ENCODE measurements around the gene WFIKKN2. TPM values are rescaled to one million over a fixed set of nuclear protein-coding genes. Genes with fewer than 3 reads are reported as not detected.

WFIKKN2 gene
- total RNA-seq, 1 experiment from 2014 or later: 0.05 TPM

GRCh38 chr17:50853781-50854180, 18.4 kb downstream of the WFIKKN2 start:
- Histone ChIP-seq H3K79me2 (ENCODE audit: insufficient read depth, low read length) (no peaks in the 10 kb centered on the region), H3K4me2 (ENCODE audit: low read length) (no peak overlapping the region), H3K27me3 (ENCODE audit: insufficient read depth, low read length) (no peaks in the 10 kb centered on the region), H3K27ac (ENCODE audit: low read depth, low read length) (no peak overlapping the region), H3K36me3 (ENCODE audit: control insufficient read depth in 1 of 2, insufficient read depth in 2 of 2, low read length in 2 of 2) (no peaks in the 10 kb centered on the region), H3K9me2 (ENCODE audit: insufficient read depth) (no peaks in the 10 kb centered on the region), H2AFZ (ENCODE audit: low read depth, low read length, poor library complexity, severe bottlenecking) (no peak overlapping the region), H3K4me3 (replicated peaks in 1 of 2; ENCODE audit: low read depth in 1 of 2, low read length in 2 of 2) (no peak overlapping the region), H3K4me1 (ENCODE audit: control insufficient read depth in 1 of 2, insufficient read depth in 2 of 2, low read length in 2 of 2) (peaks cover 5 to 11% of the 10 kb centered on the region in 2 experiments), H3K9me3 (ENCODE audit: control insufficient read depth in 1 of 2, insufficient read depth in 1 of 2, low read depth in 1 of 2, low read length in 2 of 2) (no peaks in the 10 kb centered on the region), H3K9ac (ENCODE audit: low read length) (no peak overlapping the region), H4K20me1 (ENCODE audit: insufficient read depth) (no peaks in the 10 kb centered on the region)
- ATAC-seq (no peak), DNase-seq (ENCODE audit: low read depth, low spot score) (no peak)
- intact Hi-C loops (cut with micrococcal nuclease): loop anchor here (2.0 to 5.0 kb wide), 2 partner anchors 203 to 299 kb away; partner anchors contain the start of gene NME1
- RAD21 ChIA-PET (ENCODE audit: low non-redundant PET in 1 of 2, low total read pairs in 2 of 2, uncharacterized antibody in 2 of 2, unreplicated experiment in 2 of 2): interaction anchor here (0.6 to 2.4 kb wide), 4 partner anchors 9 to 96 kb away, joined by 3 to 11 read pairs (median 4); no protein-coding TSS in a partner anchor
- CTCF ChIA-PET: interaction anchor here (1.0 to 4.4 kb wide), 9 partner anchors 9 to 300 kb away, joined by 3 to 85 read pairs (median 9); partner anchors contain the start of gene NME1
- no peak for TF ChIP-seq YY1 (IDR thresholded peaks at IDR 0.05; ENCODE audit: extremely low read depth, insufficient replicate concordance, low read depth, low read length)
- TF ChIP-seq, protein P1, sequence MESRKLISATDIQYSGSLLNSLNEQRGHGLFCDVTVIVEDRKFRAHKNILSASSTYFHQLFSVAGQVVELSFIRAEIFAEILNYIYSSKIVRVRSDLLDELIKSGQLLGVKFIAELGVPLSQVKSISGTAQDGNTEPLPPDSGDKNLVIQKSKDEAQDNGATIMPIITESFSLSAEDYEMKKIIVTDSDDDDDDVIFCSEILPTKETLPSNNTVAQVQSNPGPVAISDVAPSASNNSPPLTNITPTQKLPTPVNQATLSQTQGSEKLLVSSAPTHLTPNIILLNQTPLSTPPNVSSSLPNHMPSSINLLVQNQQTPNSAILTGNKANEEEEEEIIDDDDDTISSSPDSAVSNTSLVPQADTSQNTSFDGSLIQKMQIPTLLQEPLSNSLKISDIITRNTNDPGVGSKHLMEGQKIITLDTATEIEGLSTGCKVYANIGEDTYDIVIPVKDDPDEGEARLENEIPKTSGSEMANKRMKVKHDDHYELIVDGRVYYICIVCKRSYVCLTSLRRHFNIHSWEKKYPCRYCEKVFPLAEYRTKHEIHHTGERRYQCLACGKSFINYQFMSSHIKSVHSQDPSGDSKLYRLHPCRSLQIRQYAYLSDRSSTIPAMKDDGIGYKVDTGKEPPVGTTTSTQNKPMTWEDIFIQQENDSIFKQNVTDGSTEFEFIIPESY (IDR thresholded peaks at IDR 0.05; ENCODE audit: extremely low read depth, insufficient replicate concordance, low read length): no peak
- POLR2A ChIA-PET: interaction anchor here (0.8 to 3.5 kb wide), 3 partner anchors 13 to 100 kb away, joined by 3 to 72 read pairs (median 6); partner anchors contain the start of gene TOB1
- no TSS peak for BruUV-seq (replicated peaks)

- H2AFZ ChIP-seq (ENCODE audit: low read depth, low read length, poor library complexity, severe bottlenecking): no peak overlapping the region
- no peaks in the 10 kb centered on the region for H3K27me3 ChIP-seq (ENCODE audit: insufficient read depth, low read length)
- ATAC-seq (no peak), DNase-seq (ENCODE audit: low read depth, low spot score) (no peak)
- H3K79me2 ChIP-seq (ENCODE audit: insufficient read depth, low read length): no peaks in the 10 kb centered on the region
- H3K36me3 ChIP-seq (ENCODE audit: control insufficient read depth in 1 of 2, insufficient read depth in 2 of 2, low read length in 2 of 2): no peaks in the 10 kb centered on the region
- ChIA-PET RAD21 (ENCODE audit: low non-redundant PET in 1 of 2, low total read pairs in 2 of 2, uncharacterized antibody in 2 of 2, unreplicated experiment in 2 of 2) (no interaction called here), CTCF (interaction anchor here (0.6 to 1.9 kb wide), 4 partner anchors 9 to 298 kb away, joined by 3 to 6 read pairs (median 3); partner anchors contain the start of genes NME1 and TOB1), POLR2A (interaction anchor here (0.9 to 4.2 kb wide), 3 partner anchors 11 to 96 kb away, joined by 3 to 32 read pairs (median 5); partner anchors contain the start of gene TOB1)
- H3K9me3 ChIP-seq (ENCODE audit: control insufficient read depth in 1 of 2, insufficient read depth in 1 of 2, low read depth in 1 of 2, low read length in 2 of 2): no peaks in the 10 kb centered on the region
- BruUV-seq (replicated peaks): no TSS peak
- peaks cover 5 to 11% of the 10 kb centered on the region in 2 experiments for H3K4me1 ChIP-seq (ENCODE audit: control insufficient read depth in 1 of 2, insufficient read depth in 2 of 2, low read length in 2 of 2)
- H3K9me2 ChIP-seq (ENCODE audit: insufficient read depth): no peaks in the 10 kb centered on the region
- no peak overlapping the region for H3K9ac ChIP-seq (ENCODE audit: low read length)
- no peak overlapping the region for H3K27ac ChIP-seq (ENCODE audit: low read depth, low read length)
- intact Hi-C loops (cut with micrococcal nuclease): no loop called here
- H3K4me2 ChIP-seq (ENCODE audit: low read length): no peak overlapping the region
- no peak overlapping the region for H3K4me3 ChIP-seq (replicated peaks in 1 of 2; ENCODE audit: low read depth in 1 of 2, low read length in 2 of 2)
- no peaks in the 10 kb centered on the region for H4K20me1 ChIP-seq (ENCODE audit: insufficient read depth)
- TF ChIP-seq TCF7L2 (IDR thresholded peaks at IDR 0.05; ENCODE audit: borderline replicate concordance, extremely low read depth, insufficient read depth, insufficient read length) (no peak), POLR2AphosphoS5 (IDR thresholded peaks at IDR 0.05; ENCODE audit: low read depth, low read length) (no peak), ATF3 (IDR thresholded peaks at IDR 0.05) (no peak), POLR2A (IDR thresholded peaks at IDR 0.05; ENCODE audit: borderline replicate concordance, extremely low read depth, insufficient read depth, insufficient read length) (no peak), ZNF274 (IDR thresholded peaks at IDR 0.05; ENCODE audit: low read depth, low read length) (no peak), SIN3A (IDR thresholded peaks at IDR 0.05; ENCODE audit: low read depth) (no peak), EZH2 (IDR thresholded peaks at IDR 0.05) (no peak), EGR1 (IDR thresholded peaks at IDR 0.05; ENCODE audit: low read depth) (no peak), SP1 (IDR thresholded peaks at IDR 0.05; ENCODE audit: low read depth) (no peak), ELF1 (IDR thresholded peaks at IDR 0.05; ENCODE audit: borderline replicate concordance, low read depth) (no peak)
- TF ChIP-seq, protein P2, sequence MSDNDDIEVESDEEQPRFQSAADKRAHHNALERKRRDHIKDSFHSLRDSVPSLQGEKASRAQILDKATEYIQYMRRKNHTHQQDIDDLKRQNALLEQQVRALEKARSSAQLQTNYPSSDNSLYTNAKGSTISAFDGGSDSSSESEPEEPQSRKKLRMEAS (IDR thresholded peaks at IDR 0.05): no peak
- TF ChIP-seq, protein P3, sequence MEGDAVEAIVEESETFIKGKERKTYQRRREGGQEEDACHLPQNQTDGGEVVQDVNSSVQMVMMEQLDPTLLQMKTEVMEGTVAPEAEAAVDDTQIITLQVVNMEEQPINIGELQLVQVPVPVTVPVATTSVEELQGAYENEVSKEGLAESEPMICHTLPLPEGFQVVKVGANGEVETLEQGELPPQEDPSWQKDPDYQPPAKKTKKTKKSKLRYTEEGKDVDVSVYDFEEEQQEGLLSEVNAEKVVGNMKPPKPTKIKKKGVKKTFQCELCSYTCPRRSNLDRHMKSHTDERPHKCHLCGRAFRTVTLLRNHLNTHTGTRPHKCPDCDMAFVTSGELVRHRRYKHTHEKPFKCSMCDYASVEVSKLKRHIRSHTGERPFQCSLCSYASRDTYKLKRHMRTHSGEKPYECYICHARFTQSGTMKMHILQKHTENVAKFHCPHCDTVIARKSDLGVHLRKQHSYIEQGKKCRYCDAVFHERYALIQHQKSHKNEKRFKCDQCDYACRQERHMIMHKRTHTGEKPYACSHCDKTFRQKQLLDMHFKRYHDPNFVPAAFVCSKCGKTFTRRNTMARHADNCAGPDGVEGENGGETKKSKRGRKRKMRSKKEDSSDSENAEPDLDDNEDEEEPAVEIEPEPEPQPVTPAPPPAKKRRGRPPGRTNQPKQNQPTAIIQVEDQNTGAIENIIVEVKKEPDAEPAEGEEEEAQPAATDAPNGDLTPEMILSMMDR (IDR thresholded peaks at IDR 0.05 in 2 of 3, conservative IDR thresholded peaks at IDR 0.05 in 1 of 3; ENCODE audit: borderline replicate concordance in 1 of 3, insufficient read depth in 1 of 3, low read depth in 2 of 3, low read length in 2 of 3): no peak
These were observed 20.4 kb downstream of the WFIKKN2 start for GRCh38 chr17:50855708-50856330.
